HG03159 (cell line): Measurements from ENCODE around the gene ADORA2B.
"Not testable (repeated sequence)": the region's sequence is repeated elsewhere in the genome, so short reads cannot be mapped to it uniquely, and the experiment has no call there.

ENCODE experiments used
- ATAC-seq: cut with Tn5 transposase; IDR thresholded peaks from one replicate; pipeline ENCODE4 v1.9.1; 2021; ENCODE audit warnings: mild to moderate bottlenecking, moderate library complexity; ENCODE audit not compliant: unreplicated experiment

Gene ADORA2B

GRCh38 chr17:15979013-15979412 lies 34.1 kb downstream of the ADORA2B start:
- ATAC-seq: not testable (repeated sequence)

- peak; percentile 85 for ATAC-seq
These were observed 36.3 kb downstream of the ADORA2B start for GRCh38 chr17:15981208-15981607.

GRCh38 chr17:15981646-15982580 lies 37.0 kb downstream of the ADORA2B start:
- no peak for ATAC-seq

- no peak for ATAC-seq
These were observed 51.4 kb downstream of the ADORA2B start for GRCh38 chr17:15996322-15996721.

GRCh38 chr17:15998031-15998562 lies 53.2 kb downstream of the ADORA2B start:
- no peak for ATAC-seq

GRCh38 chr17:15999141-15999973 lies 54.4 kb downstream of the ADORA2B start, which contains the start of the genes TTC19 and ZSWIM7:
Gene TTC19 (plus strand): TSS chr17:15999824. CDS start chr17:15999849, 25 bp downstream.
Gene ZSWIM7 (minus strand): TSS chr17:15999704. CDS start chr17:15999594, 110 bp downstream.
- ATAC-seq: peak; percentile 88

GRCh38 chr17:15999974-16000827 lies 55.3 kb downstream of the ADORA2B start:
- peak; percentile 34 for ATAC-seq

- no peak for ATAC-seq
These were observed 56.4 kb downstream of the ADORA2B start for GRCh38 chr17:16001226-16001897.

- ATAC-seq: no peak
These were observed 57.9 kb downstream of the ADORA2B start for GRCh38 chr17:16002708-16003260.

- ATAC-seq: no peak
These were observed 58.9 kb downstream of the ADORA2B start for GRCh38 chr17:16003841-16004240.

- ATAC-seq: no peak
These were observed 60.7 kb downstream of the ADORA2B start for GRCh38 chr17:16005636-16006035.

- ATAC-seq: no peak
These were observed 62.5 kb downstream of the ADORA2B start for GRCh38 chr17:16007439-16007838.

- no peak for ATAC-seq
These were observed 69.0 kb downstream of the ADORA2B start for GRCh38 chr17:16013943-16014407.

GRCh38 chr17:16019347-16019746 lies 74.4 kb downstream of the ADORA2B start:
- no peak for ATAC-seq

- no peak for ATAC-seq
These were observed 79.0 kb downstream of the ADORA2B start for GRCh38 chr17:16023881-16024280.

- no peak for ATAC-seq
These were observed 80.3 kb downstream of the ADORA2B start for GRCh38 chr17:16025202-16025601.
